DND-41 (cell line): Measurements from ENCODE around the gene CCDC70.

Experiments
- EZH2 ChIP-seq: IDR thresholded peaks from 3 replicates; pipeline ENCODE4 v1.6.1; 2012; ENCODE audit warnings: borderline replicate concordance, low read depth, mild to moderate bottlenecking, moderate library complexity, low read length, inconsistent platforms; ENCODE audit not compliant: severe bottlenecking
- TF ChIP-seq, protein P1 (sequence below): IDR thresholded peaks from 2 replicates; pipeline ENCODE4 v1.5.1; 2012; ENCODE audit warnings: borderline replicate concordance, low read length, moderate library complexity, mild to moderate bottlenecking; ENCODE audit not compliant: poor library complexity, severe bottlenecking; ENCODE audit errors: extremely low read depth

- TF ChIP-seq, protein P1, sequence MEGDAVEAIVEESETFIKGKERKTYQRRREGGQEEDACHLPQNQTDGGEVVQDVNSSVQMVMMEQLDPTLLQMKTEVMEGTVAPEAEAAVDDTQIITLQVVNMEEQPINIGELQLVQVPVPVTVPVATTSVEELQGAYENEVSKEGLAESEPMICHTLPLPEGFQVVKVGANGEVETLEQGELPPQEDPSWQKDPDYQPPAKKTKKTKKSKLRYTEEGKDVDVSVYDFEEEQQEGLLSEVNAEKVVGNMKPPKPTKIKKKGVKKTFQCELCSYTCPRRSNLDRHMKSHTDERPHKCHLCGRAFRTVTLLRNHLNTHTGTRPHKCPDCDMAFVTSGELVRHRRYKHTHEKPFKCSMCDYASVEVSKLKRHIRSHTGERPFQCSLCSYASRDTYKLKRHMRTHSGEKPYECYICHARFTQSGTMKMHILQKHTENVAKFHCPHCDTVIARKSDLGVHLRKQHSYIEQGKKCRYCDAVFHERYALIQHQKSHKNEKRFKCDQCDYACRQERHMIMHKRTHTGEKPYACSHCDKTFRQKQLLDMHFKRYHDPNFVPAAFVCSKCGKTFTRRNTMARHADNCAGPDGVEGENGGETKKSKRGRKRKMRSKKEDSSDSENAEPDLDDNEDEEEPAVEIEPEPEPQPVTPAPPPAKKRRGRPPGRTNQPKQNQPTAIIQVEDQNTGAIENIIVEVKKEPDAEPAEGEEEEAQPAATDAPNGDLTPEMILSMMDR = no peak
- no peak for TF ChIP-seq EZH2
Observed at GRCh38 chr13:51874651-51875050, 12.9 kb downstream of the CCDC70 start.
